GM12864 (cell line): Measurements from ENCODE around the gene CDKAL1.

ENCODE experiments used
- DNase-seq: peaks from one replicate; pipeline ENCODE4 v3.0.0-alpha.2; 2011; ENCODE audit warnings: low read depth
- H3K4me3 ChIP-seq: 2 replicates; pipeline ENCODE4 v1.5.1; 2011; ENCODE audit warnings: mild to moderate bottlenecking, low read depth, low read length, control low read depth
- TF ChIP-seq, protein P1 (sequence below): IDR thresholded peaks from 2 replicates; pipeline ENCODE4 v1.5.1; 2011; ENCODE audit warnings: low read depth, mild to moderate bottlenecking, moderate library complexity, low read length, control low read depth, inconsistent platforms; ENCODE audit errors: missing control alignments

The CDKAL1 gene

DNA sequence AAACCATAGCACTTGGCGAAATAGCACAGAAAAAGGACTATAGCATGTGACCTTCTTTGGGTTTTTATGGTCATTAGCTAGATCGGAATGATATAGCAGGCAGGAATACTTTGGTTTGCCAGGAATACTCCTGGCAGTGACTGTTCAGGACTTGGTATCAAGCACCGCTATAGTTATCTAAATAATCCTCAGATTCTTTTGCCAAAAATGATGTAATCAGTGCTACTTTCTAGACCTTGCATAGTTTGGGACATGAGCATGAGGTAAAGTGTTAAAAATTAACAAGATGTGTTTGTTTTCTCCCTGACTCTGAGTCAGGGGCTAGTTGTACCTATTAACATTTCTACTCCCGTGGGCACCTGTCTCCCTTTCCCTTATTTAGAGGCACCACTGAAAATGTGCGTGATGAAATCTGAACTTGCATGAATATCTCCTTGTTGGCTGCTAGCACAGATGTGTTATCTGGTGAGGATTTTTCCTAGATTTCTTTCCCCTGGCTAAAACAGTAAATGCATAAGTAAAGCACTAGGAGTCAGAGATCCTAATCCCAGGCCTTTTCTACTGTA, 511.0 kb downstream of the CDKAL1 start:
- TF ChIP-seq, protein P1, sequence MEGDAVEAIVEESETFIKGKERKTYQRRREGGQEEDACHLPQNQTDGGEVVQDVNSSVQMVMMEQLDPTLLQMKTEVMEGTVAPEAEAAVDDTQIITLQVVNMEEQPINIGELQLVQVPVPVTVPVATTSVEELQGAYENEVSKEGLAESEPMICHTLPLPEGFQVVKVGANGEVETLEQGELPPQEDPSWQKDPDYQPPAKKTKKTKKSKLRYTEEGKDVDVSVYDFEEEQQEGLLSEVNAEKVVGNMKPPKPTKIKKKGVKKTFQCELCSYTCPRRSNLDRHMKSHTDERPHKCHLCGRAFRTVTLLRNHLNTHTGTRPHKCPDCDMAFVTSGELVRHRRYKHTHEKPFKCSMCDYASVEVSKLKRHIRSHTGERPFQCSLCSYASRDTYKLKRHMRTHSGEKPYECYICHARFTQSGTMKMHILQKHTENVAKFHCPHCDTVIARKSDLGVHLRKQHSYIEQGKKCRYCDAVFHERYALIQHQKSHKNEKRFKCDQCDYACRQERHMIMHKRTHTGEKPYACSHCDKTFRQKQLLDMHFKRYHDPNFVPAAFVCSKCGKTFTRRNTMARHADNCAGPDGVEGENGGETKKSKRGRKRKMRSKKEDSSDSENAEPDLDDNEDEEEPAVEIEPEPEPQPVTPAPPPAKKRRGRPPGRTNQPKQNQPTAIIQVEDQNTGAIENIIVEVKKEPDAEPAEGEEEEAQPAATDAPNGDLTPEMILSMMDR: no peak
- no peak for DNase-seq
- H3K4me3 ChIP-seq: no peak overlapping the region

DNA sequence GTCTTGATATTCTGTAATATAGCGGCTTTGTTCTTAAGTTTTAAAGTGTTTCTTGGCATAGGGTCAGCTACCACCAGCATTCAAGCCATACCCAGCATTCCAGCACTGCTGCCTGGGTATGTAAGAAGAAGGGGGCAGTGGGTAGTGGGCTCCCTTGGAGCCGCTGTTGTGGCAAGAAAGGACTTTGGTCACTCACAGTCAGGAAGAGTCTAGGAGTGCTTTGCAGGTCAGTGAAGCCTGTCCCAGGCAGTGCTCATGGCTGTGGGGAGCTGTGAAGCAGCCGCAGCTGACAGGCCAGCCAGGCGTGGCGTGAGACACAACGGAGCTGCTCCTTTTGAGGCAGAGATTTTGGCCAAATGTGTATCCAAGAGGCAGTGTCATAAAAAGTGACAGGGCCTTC, 512.0 kb downstream of the CDKAL1 start:
- DNase-seq: no peak
- H3K4me3 ChIP-seq: no peak overlapping the region
- TF ChIP-seq, protein P1: no peak

DNA sequence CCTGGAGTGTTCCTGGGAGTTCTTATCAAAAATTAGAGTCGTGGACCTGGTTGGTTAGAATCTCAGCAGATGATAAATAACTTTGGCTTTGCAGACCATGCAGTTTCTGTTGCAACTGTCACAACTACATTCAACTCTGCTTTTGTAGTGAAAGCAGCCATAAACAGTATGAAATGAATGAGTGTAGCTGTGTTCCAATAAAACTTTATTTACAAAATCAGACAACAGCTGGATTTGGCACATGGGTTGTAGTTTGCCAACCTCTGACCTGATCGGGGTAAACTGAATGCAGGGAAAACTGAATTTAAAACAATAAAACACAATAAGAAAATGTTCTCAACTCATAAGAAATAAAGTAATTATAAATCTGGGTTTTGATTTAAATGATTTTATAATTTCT, 513.8 kb downstream of the CDKAL1 start:
- no peak overlapping the region for H3K4me3 ChIP-seq
- TF ChIP-seq, protein P1: no peak
- no peak for DNase-seq

DNA sequence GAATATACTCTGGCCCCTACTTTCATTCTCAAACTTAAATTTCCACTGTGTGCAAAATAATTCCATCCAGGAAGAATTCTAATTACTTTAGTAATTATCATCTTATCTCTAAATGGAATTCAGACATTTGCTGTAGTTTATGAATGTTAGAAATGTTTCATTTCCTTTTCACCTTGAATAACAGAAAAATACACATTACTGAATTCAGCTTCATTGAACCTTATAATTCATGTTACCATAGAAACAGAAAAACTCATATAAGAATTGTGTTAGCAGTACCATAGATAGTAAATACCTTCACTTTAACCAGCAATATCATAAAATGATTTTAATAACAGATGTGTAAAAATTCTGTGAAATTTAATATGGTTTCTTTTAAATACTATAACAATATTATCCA, 514.9 kb downstream of the CDKAL1 start:
- DNase-seq: no peak
- no peak overlapping the region for H3K4me3 ChIP-seq
- TF ChIP-seq, protein P1: no peak

DNA sequence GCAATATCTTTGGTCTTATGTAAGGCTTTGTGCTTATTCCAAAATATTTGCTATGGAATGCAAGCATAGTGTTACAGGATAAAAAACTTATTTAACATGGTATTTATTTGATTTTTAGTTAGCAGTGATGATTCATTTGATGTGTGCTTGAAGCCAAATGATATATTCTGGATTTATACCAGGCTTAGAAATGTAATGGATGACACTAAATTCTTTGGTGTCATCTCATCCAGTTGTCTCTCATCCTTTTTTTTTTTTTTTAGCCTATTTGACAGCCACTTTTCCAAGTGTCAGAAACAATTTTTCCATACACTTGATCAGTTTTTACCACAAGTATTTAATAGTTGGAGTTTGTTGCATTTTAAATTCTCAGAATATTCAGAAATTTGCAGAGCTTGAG, 515.3 kb downstream of the CDKAL1 start:
- no peak for DNase-seq
- H3K4me3 ChIP-seq: no peak overlapping the region
- TF ChIP-seq, protein P1: no peak

DNA sequence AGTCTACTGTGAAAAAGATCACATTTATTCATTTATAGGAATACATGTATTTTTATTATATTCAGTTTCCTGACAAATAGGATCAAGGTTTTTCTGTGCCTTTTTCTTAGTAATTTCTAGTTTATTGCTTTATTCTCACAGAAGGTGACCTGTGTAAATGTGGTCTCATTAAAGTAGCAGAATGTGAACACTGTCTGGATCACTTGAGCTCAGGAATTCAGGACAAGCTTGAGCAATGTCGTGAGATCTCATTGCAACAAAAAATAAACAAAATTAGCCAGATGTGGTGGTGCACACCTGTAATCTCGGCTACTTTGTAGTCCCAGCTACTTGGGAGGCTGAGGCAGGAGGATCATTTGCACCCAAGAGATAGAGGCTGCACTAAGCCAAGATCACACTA, 516.7 kb downstream of the CDKAL1 start:
- no peak for DNase-seq
- TF ChIP-seq, protein P1: no peak
- H3K4me3 ChIP-seq: no peak overlapping the region

DNA sequence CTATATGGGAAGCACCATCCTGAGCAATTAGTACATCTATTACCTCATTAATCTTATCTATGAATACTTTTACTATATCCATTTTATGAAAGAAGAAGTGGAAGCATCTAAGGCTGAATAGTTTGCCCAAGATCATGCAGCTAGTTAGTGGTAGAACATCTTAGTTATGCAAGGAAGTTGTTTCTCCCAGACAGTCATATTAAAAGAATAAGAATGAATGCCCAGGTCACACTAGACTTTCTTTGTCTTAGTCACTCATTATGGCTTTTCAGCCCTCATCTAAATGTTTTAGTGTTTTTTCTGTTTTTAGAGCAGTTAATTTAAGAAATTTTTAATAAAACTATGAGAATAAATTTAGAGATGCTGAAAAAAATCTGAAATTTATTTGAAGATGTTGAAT, 517.5 kb downstream of the CDKAL1 start:
- no peak for DNase-seq
- TF ChIP-seq, protein P1: no peak
- no peak overlapping the region for H3K4me3 ChIP-seq
